GM11168 (cell line): ENCODE results near the gene RARRES1.

ENCODE experiments used
- in situ Hi-C: fragments of 300-500 bp; cut with MboI; formaldehyde crosslinking; loops from one replicate; pipeline ENCODE4 v1.12.0; 2022; ENCODE audit warnings: low sequenced_read_pairs; ENCODE audit not compliant: unreplicated experiment

The RARRES1 gene

GRCh38 chr3:158766364-158766763, 34.1 kb upstream of the RARRES1 start:
- in situ Hi-C loops: no loop called here

DNA sequence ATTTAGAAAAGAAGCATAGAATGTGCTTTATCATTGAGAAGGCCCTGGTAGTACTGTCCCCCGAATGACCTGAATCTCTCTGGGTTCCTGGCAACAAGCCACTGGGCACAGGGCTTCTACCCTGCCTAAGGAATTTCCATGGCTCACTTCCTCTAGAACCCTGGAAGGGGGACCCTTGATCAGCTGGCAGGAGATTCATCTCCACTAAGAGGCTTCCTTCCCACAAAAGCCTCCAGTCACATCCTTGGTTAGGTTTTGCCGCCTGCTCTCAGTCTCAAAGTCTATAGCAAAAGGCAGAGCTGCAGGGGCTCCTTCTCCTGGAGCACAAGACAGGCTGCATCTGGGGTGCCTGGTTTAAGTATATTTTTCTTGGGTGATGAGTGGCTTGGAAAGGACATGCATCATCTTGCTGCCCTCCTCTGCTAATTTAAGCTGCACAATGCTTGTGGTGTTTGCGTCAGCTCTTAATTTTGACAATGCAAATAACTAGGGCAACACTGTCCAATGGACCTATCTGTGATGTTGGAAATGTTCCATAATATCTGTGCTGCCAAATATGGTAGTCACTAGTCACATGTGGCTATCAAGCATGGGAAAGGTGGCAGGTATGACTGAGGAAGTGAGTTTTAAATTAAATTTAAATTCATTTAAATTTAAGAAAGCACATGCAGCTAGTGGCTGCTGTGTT, 33.4 kb upstream of the RARRES1 start:
- in situ Hi-C loops: no loop called here

DNA sequence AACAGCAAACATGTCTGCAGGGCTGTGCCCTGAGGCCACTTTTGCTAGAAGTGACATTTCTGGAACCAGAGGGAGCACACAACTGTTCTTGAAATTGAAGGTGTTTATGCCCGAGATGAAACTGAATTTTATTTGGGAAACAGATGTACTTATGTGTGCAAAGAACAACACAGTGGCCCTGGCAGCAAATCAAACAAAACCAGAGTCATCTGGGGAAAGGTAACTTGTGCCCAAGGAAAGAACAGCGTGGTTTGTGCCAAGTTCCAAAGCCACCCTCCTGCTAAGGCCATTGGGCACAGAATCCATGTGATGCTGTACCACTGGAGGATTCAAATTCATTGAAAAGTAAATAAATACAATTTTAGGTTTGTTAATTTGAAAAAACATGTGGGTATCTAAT, 31.2 kb upstream of the RARRES1 start:
- in situ Hi-C loops: no loop called here

- in situ Hi-C loops: no loop called here
Observed at GRCh38 chr3:158762701-158763100, 30.4 kb upstream of the RARRES1 start.

DNA sequence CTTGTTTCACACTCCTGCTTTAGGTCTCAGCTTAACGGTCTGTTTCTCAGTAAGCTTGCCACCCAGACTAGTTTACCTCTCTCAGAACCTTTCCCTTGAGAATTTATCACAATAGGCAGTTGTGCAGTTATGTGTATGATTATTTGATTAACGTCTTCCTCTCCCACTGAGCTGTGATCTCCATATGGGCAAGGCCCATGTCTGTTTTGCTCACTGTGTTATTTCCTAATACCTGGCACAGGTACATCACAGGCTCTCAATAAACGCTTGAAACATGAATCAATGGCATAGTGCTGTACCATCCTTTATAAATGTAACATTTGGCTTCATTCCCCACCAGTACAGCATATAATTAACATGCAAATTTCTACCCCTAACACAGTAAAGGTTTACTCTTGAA, 29.1 kb upstream of the RARRES1 start:
- in situ Hi-C loops: no loop called here

- in situ Hi-C loops: no loop called here
Observed at GRCh38 chr3:158755421-158755820, 23.2 kb upstream of the RARRES1 start.

DNA sequence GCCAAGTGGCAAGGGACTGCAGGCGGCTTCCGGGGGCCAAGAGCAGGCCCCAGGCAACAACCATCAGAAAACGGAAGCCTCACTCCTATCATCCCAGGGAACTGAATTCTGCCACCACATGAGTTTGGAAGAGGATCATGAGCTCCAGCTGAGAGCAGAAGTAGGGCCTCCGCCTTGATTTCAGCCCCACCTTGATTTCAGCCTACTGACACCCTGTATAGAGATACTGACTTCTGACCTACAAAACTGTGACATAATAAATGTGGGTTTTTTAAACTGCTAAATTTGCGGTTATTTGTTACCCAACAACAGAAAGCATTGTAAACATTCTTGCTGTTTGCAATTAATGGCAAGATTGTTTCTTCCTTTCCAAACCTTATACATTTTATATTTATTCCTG, 21.6 kb upstream of the RARRES1 start:
- in situ Hi-C loops: no loop called here

DNA sequence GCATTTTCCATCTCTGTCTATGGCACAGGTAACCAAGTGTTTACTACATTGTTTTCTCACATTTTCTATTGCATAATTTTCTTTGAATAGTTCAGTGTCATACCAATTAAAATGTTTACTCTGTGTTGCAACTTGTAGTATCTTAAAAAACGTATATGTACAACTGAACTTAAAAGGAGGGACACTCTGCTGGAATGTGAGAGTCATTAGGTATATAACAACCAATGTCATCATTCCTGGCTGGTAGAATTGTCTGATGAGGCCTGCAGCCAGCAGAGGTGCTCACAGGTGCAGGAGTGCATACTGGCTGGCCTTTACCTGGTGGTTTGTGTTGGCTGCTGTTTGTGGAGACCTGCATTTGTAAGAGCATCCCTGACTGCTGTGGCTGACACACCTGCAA, 19.1 kb upstream of the RARRES1 start:
- in situ Hi-C loops: no loop called here

- in situ Hi-C loops: no loop called here
Observed at GRCh38 chr3:158750016-158750415, 17.8 kb upstream of the RARRES1 start.

DNA sequence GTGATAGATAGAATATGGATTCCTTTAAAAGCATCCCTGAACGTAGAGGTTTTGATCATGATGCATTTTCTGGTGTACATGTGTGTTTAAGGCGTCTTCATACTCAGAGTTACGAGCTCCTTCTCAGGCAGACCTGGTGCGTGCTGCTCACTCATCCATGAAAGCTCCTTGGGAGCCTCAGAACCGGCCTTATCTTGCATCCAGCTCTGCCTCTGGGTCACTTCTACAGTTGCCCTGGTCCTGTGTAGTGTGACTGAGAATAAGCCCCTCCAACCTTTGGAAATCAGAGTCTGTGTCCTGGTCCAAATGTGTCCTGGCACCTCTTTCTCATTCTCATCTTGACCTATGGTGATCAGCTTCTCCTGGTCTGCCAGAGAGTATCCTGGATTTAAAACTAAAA, 17.3 kb upstream of the RARRES1 start:
- in situ Hi-C loops: no loop called here

GRCh38 chr3:158748237-158748828, 16.1 kb upstream of the RARRES1 start:
- in situ Hi-C loops: no loop called here

GRCh38 chr3:158747417-158747816, 15.2 kb upstream of the RARRES1 start:
- in situ Hi-C loops: no loop called here

DNA sequence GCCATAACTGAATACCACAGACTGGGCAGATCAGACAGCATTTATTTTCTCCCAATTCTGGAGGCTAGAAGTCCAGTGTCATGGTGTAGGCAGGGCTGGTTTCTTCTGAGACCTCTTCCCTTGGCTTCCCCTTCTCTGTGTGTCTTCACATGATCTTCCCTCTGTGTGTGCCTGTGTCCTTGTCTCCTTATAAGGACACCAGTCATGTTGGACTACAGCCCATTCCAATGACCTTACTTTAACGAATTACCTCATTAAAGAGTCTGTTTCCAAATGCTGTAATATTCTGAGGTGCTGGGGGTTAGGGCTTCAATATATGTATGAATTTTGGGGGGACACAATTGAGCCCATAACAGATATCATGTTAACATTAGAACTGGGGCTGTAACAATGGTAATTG, 13.3 kb upstream of the RARRES1 start:
- in situ Hi-C loops: no loop called here

GRCh38 chr3:158744567-158745288, 12.5 kb upstream of the RARRES1 start:
- in situ Hi-C loops: no loop called here

DNA sequence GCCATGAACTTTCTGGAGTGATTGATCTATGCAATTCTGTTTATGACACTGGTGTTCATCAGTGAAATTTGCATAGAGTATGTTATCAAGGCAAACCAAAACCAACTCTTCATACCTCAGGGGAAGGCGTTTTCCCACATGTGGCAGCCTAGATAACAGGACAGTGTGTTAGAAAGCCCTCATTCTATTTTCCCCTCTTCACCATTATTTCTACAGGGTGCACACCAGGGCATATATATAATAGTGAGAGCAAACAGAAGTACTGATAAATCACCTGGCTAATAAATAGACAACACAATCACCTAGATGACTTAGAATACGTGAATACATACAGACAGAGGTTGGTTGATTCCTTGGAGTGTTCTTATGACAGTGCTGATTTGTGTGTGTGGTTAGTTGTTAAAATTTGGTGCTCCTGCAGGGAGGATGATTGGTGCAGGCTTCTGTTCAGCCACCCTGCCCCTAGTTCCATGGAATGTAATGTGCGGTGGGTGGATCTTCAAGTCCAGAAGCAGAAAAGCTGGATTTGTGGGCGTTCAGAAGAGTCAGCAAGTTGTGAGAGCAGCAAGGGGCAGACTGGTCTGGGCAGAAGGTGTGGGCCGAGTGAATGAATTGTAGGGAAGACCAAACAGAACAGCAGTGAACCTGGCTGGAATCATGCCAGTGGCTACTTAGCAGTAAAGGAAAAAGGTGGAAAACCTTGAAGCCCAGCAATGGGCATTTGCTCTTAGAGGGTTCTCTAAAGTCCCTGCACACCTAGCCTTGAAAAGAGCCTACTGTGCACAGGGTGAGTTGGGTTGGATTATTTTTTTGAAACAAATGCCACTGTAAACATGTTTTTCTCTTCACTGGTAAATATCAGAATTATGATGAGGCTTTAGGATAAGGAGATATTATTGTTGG, 11.7 kb upstream of the RARRES1 start:
- in situ Hi-C loops: no loop called here

DNA sequence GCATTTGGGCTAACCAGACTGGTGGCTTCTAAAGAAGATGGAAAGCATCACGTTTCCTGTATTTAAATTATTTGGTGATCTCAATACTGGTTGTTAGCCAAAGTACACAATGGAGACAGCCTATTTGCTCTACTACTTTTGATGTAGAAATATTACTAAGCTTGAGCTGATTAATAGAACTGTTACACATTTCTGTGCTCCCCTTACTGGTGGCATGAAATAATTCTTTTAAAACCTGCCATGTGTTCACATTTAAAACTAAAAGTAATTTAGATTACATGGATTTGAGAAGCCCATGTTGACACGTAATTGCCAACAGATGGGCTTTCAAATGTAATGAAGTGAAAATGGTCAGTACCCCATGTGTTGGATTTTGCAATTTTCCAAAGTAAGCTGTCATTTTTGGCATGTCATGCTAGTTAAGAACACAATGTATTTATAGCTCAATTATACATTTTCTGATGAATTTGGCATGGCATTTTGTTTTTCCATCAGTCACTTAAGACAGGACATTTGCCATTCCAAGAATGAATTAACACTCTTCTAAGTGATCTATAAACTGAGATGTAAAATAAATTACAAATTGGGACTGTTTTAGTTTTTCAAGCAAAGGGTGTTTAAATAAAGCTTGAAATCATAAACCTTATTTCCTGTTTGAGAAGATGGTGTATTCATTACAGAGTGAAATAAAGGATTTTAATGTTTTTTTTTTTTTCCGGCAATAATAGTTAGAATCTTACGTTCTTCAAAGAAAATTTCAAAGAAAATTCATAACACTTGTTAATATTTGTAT, 10.8 kb upstream of the RARRES1 start:
- in situ Hi-C loops: no loop called here

DNA sequence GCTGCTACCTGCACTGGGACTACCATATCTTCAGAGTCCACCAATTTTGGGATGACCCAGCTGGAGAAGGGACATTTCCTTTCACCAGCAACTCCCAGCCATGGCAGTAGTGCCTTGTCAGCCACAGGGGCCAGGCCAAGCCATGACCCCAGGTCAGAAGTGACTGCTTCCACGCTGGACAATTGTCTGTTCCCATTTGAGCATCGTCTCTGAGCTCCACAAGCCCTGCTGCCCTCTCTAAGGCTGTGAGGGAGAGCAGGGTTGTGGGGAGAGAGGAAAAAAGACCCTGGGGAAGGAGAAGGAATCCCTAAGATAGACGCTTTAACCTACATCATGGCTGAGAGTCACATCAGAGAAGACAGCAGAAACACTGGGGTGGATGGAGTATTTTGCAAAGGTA, 7.4 kb upstream of the RARRES1 start:
- in situ Hi-C loops: no loop called here

DNA sequence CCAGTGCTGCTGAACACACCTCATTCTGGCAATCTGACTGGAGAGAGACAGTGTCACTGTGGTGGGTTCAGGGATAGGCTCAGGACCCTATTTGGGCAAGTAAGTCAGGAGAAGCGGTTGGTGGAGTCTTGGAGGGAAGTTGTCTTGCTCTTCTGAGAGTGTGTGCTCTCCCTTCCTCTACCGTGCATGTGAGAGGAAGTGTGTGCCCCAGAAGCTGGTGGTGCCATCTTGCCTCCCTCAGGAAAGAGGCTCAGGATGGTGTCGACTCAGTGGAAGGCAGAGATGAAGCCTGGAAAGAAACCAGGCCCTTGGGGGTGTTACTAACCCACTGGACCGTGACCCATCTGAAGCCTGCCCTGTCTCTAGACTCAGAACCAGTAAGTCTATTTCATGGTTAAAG, 6.8 kb upstream of the RARRES1 start:
- in situ Hi-C loops: no loop called here

DNA sequence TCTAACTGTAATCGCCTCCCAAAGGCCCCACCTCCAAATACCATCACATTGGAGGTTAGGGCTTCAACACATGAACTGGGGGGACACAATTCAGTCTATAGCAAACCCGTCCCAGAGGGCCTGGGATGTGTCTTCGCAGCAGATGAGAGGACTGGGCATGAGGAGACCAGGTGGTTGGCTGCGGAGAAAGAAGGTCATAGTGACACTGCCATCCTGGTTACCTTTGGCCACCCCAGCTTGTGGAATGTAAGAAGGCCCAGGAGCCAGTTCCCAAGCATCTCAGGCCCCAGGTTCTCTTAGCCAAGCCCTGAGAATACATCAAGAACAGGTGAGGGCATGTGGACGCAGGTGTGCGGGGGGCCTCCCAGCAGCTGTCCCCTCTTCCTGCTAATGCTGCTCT, 6.4 kb upstream of the RARRES1 start:
- in situ Hi-C loops: no loop called here
